Measurements from ENCODE around the gene OR4Q2.

DNA sequence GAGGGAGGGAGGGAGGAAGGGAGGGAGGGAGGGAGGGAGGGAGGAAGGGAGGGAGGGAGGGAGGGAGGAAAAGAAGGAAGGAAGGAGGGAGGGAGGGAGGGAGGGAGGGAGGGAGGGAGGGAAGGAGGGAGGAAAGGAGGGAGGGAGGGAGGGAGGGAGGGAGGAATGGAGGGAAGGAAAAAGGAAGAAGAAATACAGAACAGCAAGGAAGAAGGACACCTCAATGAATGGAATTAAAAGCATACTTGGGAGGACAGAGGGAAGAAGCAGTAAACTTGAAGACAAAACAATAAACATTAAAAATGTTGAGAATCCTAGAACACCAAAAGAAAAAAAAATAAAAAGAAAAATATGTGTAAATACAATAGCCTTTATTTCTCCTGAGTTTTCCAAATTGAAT is 6.2 kb downstream of the OR4Q2 start:
- TF ChIP-seq, protein P1, sequence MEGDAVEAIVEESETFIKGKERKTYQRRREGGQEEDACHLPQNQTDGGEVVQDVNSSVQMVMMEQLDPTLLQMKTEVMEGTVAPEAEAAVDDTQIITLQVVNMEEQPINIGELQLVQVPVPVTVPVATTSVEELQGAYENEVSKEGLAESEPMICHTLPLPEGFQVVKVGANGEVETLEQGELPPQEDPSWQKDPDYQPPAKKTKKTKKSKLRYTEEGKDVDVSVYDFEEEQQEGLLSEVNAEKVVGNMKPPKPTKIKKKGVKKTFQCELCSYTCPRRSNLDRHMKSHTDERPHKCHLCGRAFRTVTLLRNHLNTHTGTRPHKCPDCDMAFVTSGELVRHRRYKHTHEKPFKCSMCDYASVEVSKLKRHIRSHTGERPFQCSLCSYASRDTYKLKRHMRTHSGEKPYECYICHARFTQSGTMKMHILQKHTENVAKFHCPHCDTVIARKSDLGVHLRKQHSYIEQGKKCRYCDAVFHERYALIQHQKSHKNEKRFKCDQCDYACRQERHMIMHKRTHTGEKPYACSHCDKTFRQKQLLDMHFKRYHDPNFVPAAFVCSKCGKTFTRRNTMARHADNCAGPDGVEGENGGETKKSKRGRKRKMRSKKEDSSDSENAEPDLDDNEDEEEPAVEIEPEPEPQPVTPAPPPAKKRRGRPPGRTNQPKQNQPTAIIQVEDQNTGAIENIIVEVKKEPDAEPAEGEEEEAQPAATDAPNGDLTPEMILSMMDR (conservative IDR thresholded peaks at IDR 0.05; ENCODE audit: low read depth, low read length) = no peak
- no peak for TF ChIP-seq EZH2 (IDR thresholded peaks at IDR 0.05; ENCODE audit: borderline replicate concordance, low read depth, low read length, poor library complexity, severe bottlenecking)

All from A673 (cell line).